HTERT RPE-1 (cell line): Measurements from ENCODE around the gene IYD.

Experiments
- in situ Hi-C: fragments of 300-500 bp; cut with MboI; formaldehyde crosslinking; loops from 4 replicates; pipeline ENCODE4 v1.14.3; 2020; ENCODE audit warnings: low sequenced_read_pairs

IYD gene

DNA sequence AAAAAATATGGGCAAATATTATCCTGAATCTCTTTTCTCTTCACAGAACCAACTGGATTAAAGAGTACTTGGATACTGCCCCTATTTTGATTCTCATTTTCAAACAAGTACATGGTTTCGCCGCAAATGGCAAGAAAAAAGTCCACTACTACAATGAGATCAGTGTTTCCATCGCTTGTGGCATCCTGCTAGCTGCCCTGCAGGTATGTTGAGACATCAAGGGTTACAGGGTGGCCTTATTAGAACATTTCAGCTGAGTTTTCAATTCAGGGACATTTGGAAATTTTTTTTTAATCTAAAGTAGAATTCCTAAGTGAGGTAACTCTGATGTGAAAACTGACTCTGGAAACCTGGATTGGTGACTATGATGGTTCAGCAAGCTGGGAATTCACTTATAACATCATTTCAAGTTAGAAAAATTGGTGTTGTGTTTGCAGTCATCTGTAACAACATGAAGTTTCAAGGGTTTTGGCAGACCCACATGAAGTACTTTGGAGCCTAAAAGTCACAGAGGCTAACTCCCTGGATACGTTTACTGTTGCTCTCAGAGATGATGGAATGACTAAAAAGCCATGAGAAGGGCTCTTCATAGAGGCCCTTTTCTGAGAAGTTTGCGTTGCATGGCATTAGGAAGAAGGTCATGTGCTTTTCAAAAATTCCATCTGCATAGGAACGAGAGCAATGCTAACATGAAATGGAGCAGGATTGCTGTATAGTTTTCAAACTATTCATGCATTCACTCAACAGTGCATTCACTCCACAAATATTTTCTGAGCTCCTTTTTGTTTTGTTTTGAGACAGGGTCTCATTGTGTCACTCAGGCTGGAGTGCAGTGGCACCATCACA, 25.5 kb downstream of the IYD start:
- in situ Hi-C loops = no loop called here

DNA sequence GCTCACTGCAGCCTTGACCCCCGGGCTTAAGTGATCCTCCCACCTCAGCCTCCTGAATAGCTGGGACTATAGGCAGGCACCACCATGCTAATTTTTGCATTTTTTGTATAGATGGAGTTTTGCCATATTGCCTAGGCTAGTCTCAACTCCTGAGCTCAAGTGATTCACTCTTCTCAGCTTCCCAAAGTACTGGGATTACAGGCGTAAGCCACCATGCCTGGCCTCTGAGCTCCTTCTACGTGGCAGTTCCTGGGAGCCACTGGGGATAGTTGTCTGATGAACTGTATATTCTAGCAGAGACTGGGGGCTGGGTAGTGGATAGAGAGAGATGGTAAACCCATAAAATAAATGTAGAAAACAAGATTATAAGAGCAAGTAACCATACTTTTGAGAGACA, 26.1 kb downstream of the IYD start:
- in situ Hi-C loops = no loop called here

DNA sequence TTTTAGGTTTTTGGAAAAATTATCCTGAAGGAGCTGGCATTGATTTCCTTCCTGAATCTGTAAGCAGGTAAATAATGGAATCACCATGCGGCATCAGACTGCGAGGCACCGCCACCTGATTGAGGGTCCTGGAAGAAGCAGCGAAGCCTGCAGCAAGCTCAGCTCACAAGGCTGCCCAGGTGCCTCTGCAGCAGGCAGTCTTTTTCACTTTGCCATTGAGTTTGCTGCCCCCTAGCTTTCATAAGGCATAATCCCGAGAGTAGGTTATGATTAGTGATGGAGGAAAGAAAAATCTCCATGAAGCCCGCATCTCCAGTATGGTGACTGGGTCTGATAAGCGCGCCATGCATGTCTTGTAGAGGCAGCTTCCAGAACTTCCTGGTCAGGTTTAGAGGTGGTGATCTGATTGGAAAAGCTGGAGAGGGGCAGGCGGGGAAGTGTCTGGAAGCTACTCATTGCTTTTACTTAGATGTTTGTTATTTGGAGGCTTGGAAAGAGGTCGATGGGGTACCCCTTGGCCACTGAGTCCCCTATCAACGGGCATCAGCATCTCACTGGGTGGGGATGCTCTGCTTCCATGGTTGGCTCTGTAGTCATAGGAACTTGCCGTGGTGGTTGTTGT, 26.7 kb downstream of the IYD start:
- in situ Hi-C loops = no loop called here

DNA sequence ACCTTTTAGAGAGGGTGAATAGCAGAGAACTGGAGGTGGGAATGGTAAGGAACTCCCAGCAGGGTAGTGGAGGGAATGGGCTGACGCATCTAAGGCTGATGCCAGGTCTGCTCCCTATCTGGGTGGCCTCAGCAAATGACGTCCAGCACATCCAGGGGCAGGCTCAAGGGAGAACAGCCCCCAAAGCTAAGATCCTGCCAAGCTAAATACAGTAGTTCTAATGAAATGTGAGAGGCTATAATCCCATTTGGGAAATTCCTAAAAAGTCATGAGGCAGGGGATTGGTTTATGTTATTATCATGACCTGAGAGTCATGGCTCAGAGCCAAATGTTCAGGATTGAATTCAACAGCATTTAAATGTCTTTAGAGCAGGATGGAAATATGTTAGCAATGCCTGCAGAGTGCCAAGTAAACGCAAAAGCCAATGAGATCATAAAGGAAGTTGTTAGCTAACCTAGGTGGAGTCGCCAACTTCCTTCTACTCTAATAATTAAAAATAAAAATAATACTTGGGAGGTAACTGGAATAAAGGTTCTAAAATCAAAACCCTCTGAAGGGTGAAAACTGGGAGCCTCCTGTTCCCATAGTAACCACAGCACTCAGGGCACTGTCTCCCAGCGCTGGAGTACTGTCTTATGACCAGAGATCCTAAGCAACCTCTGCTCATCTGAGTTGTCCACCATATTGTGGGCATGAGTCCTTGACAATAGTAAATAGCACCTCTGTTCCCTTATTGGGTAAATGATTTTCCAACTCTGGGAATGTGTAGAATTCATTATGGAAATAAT, 34.8 kb downstream of the IYD start:
- in situ Hi-C loops = no loop called here

DNA sequence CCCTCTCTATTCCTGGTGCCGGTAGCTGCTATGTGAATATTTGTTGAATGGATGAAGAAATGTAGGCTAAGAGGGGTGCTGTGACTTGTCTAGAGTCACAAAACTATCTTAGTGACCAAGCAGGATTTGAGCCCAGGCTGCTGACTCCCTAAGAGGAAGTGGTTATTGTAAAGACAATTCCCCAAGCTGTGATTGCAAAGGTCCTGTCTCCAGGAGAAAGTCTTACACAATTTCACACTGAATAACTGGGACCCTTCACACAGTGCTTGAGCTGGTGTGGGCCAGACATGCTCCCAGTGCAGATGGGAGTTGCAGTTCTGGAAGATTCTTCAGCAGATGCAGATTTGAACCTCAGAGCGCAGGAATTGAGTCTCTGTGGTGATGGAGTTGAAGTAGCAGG, 38.1 kb downstream of the IYD start:
- in situ Hi-C loops = no loop called here

DNA sequence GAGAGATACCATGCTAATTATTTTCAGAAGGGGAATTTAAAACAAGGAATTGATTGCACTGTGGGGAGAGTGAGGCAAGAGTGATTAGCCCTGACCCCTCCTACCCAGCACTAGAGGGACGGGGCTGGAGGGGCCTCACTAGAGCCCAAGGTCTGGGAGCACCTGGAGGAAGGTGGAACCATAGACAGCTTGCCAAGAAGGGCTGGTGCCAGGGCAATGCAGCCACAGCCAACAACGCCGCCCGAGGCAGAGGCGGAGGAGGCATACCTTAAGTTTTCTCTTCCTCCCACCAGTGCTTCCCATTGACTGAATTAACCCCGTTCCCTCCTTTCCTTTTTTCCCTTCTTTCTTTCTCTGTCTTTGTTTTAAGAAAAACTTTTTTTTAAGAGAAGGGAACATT, 40.0 kb downstream of the IYD start:
- in situ Hi-C loops = no loop called here

DNA sequence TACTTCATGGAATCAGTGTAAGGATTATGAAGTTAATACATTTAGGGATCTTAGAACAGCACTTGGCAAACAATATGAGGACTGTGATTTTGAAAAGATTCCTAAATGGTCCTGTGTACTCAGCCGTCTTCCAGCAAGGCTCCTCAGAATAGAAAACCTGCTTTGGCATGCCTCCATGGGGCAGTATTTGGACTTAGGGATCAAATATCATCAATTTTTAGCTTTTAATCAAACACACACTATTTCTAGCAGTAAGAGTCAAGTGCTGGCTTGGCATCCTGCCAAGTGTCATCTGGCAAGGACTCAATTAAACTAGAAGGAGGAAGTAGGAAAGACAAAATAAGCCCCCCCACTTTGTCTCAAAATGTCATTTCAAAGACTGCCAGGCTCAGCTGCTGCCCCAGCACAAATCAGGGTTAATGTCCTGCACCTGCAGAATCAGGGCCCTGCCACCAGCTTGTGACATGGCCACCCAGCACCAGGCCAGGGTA, 40.8 kb downstream of the IYD start:
- in situ Hi-C loops = no loop called here

DNA sequence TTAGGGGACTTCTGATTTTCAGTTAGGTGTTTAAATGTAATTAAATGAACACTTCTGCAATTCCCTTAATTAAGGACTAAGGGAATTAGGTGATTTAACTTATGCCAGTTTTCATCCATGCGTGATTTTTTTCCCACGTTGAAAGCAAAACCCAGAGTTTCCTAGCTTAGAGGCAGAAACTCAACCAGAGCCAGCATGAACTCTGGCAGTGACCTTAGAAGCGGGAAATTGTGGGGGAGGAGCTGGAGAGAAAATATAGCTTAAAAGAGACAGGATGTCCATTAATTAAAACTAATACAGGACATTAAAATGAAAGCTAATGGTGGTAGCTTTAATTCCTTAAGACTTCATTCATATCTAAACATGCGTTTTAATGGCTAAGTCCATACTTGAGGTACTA, 41.6 kb downstream of the IYD start:
- in situ Hi-C loops = no loop called here

DNA sequence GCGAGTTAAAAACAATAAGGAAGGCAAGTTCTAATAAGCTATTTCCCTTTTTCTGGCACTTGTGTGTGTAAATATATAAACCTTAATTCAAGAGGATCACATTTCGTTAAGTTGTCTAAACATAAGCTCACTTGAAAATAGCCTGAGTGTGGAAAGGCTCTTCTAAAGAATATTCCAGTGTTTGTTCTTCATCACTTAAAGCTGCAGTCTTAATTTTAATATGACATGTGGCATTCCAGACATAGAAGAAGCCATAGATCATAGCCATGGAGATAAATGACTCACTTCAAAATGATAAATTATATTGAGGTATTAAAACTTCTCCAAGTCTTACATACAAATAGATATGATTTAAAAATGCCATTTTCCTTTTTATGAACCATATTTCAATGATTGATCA, 42.1 kb downstream of the IYD start:
- in situ Hi-C loops = no loop called here

DNA sequence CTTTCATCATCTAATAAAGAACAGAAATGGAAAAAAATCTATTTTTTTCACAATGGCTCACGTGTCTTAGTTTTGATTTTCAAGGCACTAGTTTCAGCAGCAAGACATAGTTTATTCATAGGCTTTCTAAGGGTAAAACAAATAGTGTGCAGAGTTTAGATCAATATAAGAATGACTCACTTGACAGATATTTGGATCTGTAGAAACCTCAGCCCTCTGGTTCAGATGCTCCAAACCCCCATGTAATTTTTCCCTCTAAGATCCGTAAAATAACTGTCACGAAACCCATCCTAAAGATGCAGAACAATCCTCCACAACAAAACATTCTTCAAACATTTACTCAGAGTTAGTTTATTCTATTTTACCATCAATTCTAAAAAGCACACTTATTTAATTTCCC, 43.4 kb downstream of the IYD start:
- in situ Hi-C loops = no loop called here

DNA sequence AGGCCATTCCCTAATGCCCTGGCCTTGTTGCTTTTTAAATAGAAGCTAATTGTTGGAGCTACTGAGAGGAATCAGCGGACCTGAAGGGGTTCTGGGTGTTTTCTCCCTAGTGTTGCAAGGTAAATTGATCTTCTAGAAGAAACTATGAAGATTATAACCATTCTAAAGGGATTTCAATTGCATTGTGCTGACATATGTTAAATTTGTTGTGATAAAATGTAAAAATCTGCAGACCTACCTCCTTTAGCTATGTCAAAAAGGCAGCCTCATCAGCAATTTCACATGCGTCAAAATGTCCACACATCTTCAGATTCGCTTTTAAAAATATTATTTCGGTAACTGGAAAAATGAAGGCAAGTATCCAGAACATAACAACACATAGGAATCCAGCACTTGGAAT, 44.4 kb downstream of the IYD start:
- in situ Hi-C loops = no loop called here

DNA sequence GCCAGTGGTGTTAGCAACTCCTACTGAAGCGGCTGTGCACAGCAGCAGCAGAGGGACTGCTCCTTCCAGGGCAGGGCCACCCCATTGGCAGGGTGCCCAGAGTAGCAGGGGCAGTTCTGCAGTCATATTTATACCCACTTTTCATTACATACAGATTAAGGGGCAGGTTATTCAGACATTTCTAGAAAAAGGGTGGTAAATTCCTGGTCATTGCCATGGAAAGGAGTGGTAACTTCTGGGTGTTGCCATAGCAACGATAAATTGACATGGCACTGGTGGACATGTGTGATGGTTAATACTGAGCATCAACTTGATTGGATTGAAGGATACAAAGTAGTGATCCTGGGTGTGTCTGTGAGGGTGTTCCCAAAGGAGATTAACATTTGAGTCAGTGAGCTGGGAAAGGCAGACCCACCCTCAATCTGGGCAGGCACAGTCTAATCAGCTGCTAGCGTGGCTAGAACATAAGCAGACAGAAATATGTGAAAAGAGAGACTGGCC, 45.0 kb downstream of the IYD start:
- in situ Hi-C loops = no loop called here

DNA sequence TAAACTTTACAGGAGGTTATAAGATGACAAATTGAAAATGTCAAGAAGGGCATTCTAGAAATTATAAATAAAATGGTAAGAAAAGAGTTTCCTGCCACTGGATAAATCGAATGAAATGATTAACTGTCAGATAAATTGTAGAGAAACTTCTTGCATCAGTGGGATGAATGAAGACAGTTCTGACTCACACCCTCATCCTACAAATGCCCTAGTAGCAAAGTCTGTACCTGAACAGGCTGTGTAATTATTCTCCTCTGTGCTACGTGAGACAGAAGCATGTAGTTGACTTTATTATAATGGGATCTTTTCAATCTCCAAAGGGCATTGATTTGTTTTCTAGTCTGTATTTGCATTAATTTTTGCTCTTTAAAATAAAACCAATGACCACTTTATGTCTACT, 47.3 kb downstream of the IYD start:
- in situ Hi-C loops = no loop called here

DNA sequence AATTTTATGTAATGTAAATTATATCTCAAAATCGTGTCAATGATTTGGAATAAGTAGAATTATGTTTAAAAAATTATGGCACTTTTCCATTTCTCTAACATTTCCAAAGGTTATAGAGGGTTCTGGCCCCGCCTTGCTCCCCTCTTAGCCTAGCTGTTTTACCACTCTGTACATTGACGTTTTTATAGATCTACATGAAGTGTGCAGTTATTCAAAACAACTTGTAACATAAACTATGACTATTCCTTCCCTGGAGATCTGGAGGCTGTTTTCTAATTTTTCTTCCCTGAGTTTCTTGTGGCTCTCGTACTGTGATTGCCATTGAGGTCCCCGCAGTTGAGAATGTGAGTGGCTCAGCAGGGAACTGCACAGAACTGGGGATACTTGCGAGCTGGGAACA, 48.4 kb downstream of the IYD start:
- in situ Hi-C loops = no loop called here

DNA sequence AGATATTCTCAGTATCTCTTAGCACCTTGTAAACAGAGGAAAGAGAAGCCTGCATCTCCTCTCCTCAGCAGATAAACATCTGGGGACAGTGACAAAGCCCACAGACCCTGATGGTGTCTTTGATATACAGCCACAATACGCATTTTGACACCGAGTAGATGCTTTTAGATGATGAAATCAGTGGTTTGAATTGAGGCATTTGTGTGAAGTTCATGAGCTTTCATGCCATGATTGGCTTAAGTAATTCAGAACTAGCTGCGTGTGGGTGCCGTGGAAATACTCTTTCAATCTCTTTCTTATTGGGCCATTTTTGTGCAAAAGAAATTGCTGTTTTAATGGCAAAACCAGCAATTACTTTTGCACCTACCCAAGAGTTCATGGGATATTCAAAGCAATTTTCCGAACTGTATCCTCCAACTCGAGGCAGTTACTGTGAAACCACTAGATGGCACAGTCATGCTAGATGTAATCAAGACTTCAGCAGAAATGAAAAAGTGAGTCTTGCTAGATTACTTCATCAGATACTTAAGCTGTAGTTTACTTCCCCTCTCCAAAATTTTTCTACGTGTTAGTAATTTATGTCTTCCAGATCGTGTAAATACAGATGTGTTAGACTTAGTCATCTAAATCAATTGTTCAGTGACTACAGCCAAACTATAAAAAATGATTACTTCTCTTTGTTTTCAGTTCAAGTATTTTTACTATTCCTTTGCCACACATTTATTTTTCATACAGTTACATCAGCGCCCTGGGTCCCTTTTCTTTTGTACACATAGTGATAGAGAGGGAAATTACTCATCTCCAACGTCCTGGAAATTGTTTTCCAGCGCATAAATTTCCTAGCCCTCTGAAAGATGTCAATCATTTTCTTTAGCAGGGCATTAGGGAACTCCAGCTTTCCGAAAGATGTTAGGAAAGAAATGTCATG, 49.4 kb downstream of the IYD start:
- in situ Hi-C loops = no loop called here

DNA sequence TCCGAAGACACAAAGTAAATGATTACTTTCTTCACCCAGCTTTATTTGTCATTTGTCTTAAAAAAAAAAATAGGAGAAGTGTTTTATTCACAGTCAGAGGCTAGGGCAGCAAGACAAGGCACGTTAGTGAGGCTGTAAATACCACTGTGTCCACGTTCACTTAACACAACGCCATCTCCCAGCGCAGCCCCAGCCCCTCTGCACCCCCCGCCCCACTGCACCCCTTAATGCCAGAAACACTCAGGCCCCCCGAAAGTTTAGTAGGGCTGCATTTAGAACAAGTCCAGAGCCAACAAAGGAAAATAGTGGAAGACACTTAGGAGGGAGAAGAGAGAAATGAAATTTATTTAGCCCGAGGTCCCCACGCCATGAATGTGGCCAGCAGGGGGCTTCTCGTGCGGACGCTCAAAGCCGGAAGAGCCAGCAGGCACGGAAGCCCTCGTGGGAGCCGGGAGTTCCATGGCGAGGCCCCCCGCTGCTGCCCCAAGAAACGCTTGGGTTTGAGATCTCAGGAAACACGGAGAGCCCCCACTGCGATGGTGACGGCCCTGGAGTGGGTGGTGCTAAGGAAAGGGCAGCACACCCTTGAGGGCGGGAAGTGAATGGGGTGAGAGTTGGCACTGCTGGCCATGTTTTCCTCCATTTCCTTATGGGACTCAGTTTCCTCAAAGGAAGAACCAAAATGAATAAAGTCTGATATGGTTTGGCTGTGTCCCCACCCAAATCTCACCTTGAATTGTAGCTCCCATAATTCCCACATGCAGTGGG, 50.2 kb downstream of the IYD start:
- in situ Hi-C loops = no loop called here

DNA sequence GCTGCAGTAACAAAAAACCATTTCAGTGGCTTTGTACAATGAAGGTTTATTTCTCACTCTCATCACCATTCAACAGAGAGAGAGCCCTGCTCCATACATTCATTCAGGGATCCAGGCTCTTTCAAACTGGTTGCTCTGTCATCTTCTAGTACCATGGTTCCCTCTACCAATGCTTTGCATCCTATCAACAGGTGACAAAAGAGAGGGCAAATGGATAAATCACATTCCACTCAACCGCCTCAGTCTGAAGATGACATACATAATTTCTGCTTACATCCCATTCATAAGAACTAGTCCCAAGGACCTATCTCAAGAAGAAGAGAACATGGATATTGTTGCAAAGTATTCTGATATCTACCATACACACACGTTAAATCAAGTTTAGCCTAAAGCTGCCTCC, 51.6 kb downstream of the IYD start:
- in situ Hi-C loops = no loop called here

DNA sequence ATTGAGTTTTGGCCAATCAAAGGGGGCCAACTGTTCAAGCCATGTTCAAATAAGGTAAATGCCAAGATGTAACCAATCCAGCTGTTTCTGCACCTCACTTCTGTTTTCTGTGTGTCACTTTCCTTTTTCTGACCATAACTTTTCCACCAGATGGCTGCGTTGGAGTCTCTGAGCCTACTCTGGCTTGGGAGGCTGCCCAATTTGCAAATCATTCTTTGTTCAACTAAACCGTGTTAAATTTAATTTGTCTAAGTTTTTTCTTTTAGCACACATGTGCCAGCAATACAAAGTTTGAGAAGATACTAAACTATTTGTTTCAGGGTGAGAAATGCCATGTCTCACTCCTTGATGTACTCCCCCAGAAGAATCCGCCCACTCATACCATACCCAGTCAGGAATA, 52.1 kb downstream of the IYD start:
- in situ Hi-C loops = no loop called here

DNA sequence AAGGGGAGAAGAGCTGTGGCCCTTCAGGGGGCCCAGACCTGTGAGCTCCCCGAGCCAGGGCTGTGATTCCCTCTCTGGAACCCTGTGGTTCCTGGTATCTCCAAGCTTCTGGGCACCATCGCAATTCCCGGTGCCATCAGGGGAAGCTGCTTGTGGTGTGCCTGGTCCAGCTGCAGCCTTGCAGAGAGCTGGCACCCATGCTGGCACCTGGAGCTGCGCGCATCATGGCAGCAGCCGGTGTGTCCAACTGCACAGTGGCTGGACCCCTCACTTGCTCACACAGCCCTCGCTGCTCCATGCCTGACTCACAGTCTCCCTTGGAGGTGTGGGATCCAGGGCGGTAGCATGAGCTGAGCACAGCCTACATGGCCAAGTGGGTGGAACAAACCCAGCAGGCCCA, 56.7 kb downstream of the IYD start:
- in situ Hi-C loops = no loop called here

DNA sequence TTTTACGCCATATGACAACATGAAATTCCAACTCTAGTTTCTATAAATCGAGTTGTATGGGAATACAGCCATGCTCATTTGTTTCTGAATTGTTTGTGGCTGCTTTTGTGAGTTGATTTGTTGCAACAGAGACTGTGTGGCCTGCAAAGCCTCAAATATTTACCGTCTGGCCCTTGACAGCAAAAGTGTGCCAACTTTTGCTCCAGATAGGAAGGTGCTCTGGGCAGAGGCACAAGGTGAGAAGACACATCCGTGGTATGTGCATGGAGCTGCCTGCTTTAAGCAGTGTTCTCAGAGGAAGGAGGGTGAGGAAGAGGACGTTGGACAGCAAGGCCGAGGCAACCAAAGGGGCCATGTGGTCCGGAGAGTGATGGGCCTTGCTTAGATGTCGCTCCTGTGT, 57.4 kb downstream of the IYD start:
- in situ Hi-C loops = no loop called here
